ENCODE measurements around the gene SETSIP.

- TF ChIP-seq CTCF (IDR thresholded peaks at IDR 0.05) (no peak), POLR2A (IDR thresholded peaks at IDR 0.05) (no peak)
Measured at GRCh38 chr1:92105546-92106081, 30.4 kb upstream of the SETSIP start.
